B cell (primary cell): Measurements from ENCODE around the gene ERVV-1. TPM values are rescaled to one million over a fixed set of nuclear protein-coding genes. Genes with fewer than 3 reads are reported as not detected.
"Not testable (repeated sequence)": the region's sequence is repeated elsewhere in the genome, so short reads cannot be mapped to it uniquely, and the experiment has no call there.

ENCODE experiments used
- ATAC-seq: fragments of 200-7000 bp; cut with Tn5 transposase; one replicate; pipeline ENCODE4 v1.10.0; 2021; ENCODE audit warnings: low read depth, mild to moderate bottlenecking, moderate number of reproducible peaks, moderate library complexity
- CTCF ChIA-PET: fragments of 350-600 bp; sonication (Branson Sonifier 250); formaldehyde crosslinking; loops from one replicate; lab custom pipeline; 2021; ENCODE audit warnings: antibody characterized with exemption, inconsistent platforms; lab: Charles Lee
- POLR2A ChIA-PET: fragments of 350-600 bp; sonication (Branson Sonifier 250); formaldehyde crosslinking; loops from one replicate; lab custom pipeline; 2021; ENCODE audit warnings: antibody characterized with exemption; lab: Charles Lee
- DNase-seq: peaks from one replicate; pipeline ENCODE4 v3.0.0; 2013
- H2AFZ ChIP-seq: 2 replicates; pipeline ENCODE4 v1.6.1; 2012; ENCODE audit warnings: mild to moderate bottlenecking, low read depth, low read length; ENCODE audit not compliant: insufficient read depth, poor library complexity, severe bottlenecking
- H3K27ac ChIP-seq, 2 donors: 1 replicate in 1 of 2; 2 replicates in 1 of 2; pipeline ENCODE4 v1.5.1; 2012 to 2013; ENCODE audit warnings: low read length in 2 of 2, mild to moderate bottlenecking in 2 of 2, moderate library complexity in 1 of 2
- H3K27me3 ChIP-seq, 4 experiments: fragments of 200-600 bp in 1 of 4; sonication (generic) in 1 of 4; replicated peaks in 1 of 4; 1 replicate in 2 of 4; 2 replicates in 2 of 4; pipeline versions ENCODE4 v1.6.1 to v1.7.0; 2013 to 2016; ENCODE audit warnings: low read length in 3 of 4, mild to moderate bottlenecking in 2 of 4, mixed read lengths in 1 of 4, moderate library complexity in 1 of 4; ENCODE audit not compliant: insufficient read depth in 4 of 4, control insufficient read depth in 3 of 4; ENCODE audit errors: control extremely low read depth in 1 of 4
- H3K36me3 ChIP-seq, 2 experiments: replicated peaks in 1 of 2; 1 replicate in 1 of 2; 2 replicates in 1 of 2; pipeline versions ENCODE4 v1.6.1 to v1.7.1; 2013; ENCODE audit warnings: low read length in 1 of 2; ENCODE audit not compliant: insufficient read depth in 2 of 2, control insufficient read depth in 1 of 2; ENCODE audit errors: control extremely low read depth in 1 of 2, extremely low read depth in 1 of 2
- H3K4me1 ChIP-seq, 2 donors: fragments of 200-600 bp in 1 of 2; sonication (generic) in 1 of 2; 1 replicate in 1 of 2; 2 replicates in 1 of 2; pipeline versions ENCODE4 v1.5.1 to v1.6.1; 2013 to 2017; ENCODE audit warnings: low read length in 2 of 2; ENCODE audit not compliant: control insufficient read depth in 2 of 2, insufficient read depth in 2 of 2
- H3K4me2 ChIP-seq: replicated peaks from 2 replicates; pipeline ENCODE3; 2012; ENCODE audit warnings: mild to moderate bottlenecking, low read depth, low read length; ENCODE audit not compliant: poor library complexity, severe bottlenecking
- H3K4me3 ChIP-seq, 5 experiments: fragments of 200-600 bp in 1 of 5; sonication (generic) in 1 of 5; 1 replicate in 3 of 5; 2 replicates in 2 of 5; pipeline versions ENCODE4 v1.5.1 to v1.7.0; 2011 to 2016; ENCODE audit warnings: low read length in 4 of 5, mild to moderate bottlenecking in 4 of 5, low read depth in 2 of 5, control low read depth in 1 of 5, moderate library complexity in 1 of 5; ENCODE audit not compliant: insufficient read depth in 1 of 5; ENCODE audit errors: control extremely low read depth in 1 of 5, extremely low read depth in 1 of 5
- H3K79me2 ChIP-seq: fragments of 200-600 bp; sonication (generic); one replicate; pipeline ENCODE4 v1.6.0; 2016; ENCODE audit warnings: low read length; ENCODE audit not compliant: control insufficient read depth, insufficient read depth
- H3K9ac ChIP-seq: fragments of 200-600 bp; sonication (generic); 2 replicates; pipeline ENCODE4 v1.6.1; 2017; ENCODE audit warnings: mild to moderate bottlenecking, low read length, moderate library complexity
- H3K9me3 ChIP-seq, 3 donors: one replicate each; pipeline versions ENCODE4 v1.6.1 to v1.7.1; 2013; ENCODE audit warnings: low read length in 2 of 3; ENCODE audit not compliant: control insufficient read depth in 2 of 3, insufficient read depth in 1 of 3; ENCODE audit errors: control extremely low read depth in 1 of 3
- H4K20me1 ChIP-seq: 2 replicates; pipeline ENCODE4 v1.6.0; 2012; ENCODE audit warnings: mild to moderate bottlenecking, low read length; ENCODE audit not compliant: insufficient read depth, control insufficient read depth, poor library complexity, severe bottlenecking
- H3K27ac Mint-ChIP-seq: one replicate; pipeline ENCODE4 v1.8.0; 2021; ENCODE audit warnings: mixed read lengths
- H3K27me3 Mint-ChIP-seq: one replicate; pipeline ENCODE4 v1.8.0; 2021; ENCODE audit warnings: mixed read lengths
- H3K4me1 Mint-ChIP-seq: one replicate; pipeline ENCODE4 v1.8.0; 2021; ENCODE audit warnings: mixed read lengths
- H3K4me3 Mint-ChIP-seq: one replicate; pipeline ENCODE4 v1.8.0; 2021; ENCODE audit warnings: mixed read lengths
- H3K9me3 Mint-ChIP-seq: one replicate; pipeline ENCODE4 v1.8.0; 2022; ENCODE audit warnings: mixed read lengths; ENCODE audit not compliant: insufficient read depth
- EZH2 ChIP-seq: IDR thresholded peaks from 2 replicates; pipeline ENCODE4 v1.6.1; 2012; ENCODE audit warnings: borderline replicate concordance, low read depth, mild to moderate bottlenecking, moderate library complexity, low read length; ENCODE audit not compliant: insufficient read depth, poor library complexity, severe bottlenecking
- WGBS: methylation state at CpG from one replicate; pipeline ENCODE4 v1.1.5; 2013; ENCODE audit warnings: missing lambda C conversion rate; ENCODE audit not compliant: insufficient coverage; 5-methylcytosine and 5-hydroxymethylcytosine counted together
- intact Hi-C: fragments of 100-400 bp; cut with micrococcal nuclease; formaldehyde crosslinking; loops from one replicate; pipeline ENCODE4 v1.10.0; 2022
- polyA plus RNA-seq: library from polyadenylated mRNA; depleted of rRNA; stranded (reverse); fragments of >200 nt; gene quantifications from 2 replicates; pipeline ENCODE4 v1.2.3, GENCODE V29; 2012
- total RNA-seq, 2 donors: library from RNA; stranded (reverse); fragments of 120-200 nt in 1 of 2; gene quantifications; 1 replicate in 1 of 2; 2 replicates in 1 of 2; pipeline versions ENCODE4 v1.2.3 to v1.2.4, GENCODE V29; 2013 to 2022
- TF ChIP-seq, protein P1 (sequence below): fragments of 200-600 bp; IDR thresholded peaks from one replicate; pipeline ENCODE4 v1.8.0; 2022; ENCODE audit warnings: antibody characterized with exemption, mild to moderate bottlenecking

ERVV-1 gene
- total and polyA plus RNA-seq, 2 donors (not counting 1 experiment from before 2014, with no cell fraction given), result 0.49 TPM; not detected in 1

DNA sequence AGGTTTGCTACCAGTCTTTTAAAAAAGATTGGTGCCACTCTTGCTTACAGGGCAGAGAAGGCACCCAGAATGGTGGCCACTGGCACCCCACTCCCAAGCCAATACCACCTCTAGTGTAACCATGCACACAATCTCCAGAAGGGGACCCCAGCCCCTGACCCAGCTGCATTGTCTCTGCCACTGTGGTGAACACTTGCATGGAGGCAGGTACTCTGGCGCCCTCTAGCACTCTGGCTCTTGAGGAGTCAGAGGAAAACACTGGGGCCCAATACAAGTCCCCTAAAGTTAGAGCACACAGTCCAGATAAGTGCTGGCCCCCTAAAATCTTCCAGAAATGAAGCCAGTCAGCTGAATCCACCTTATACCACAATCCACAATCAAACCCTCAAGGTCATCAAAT is 6.0 kb downstream of the ERVV-1 start:
- Histone ChIP-seq H3K4me1 (no peaks in the 10 kb centered on the region), H3K79me2 (no peaks in the 10 kb centered on the region), H3K4me2 (no peak overlapping the region), H3K36me3 (no peaks in the 10 kb centered on the region), H3K9ac (no peak overlapping the region), H3K27me3 (no peaks in the 10 kb centered on the region), H3K4me3 (no peak overlapping the region), H2AFZ (no peak overlapping the region), H3K27ac (no peak overlapping the region), H4K20me1 (no peaks in the 10 kb centered on the region), H3K9me3 (peaks cover 0 to 38% (median 9%) of the 10 kb centered on the region in 3 donors)
- DNase-seq (no peak), ATAC-seq (no peak)
- intact Hi-C loops, result no loop called here
- POLR2A ChIA-PET, result no interaction called here
- Mint-ChIP-seq H3K9me3 (peaks cover 11% of the 10 kb centered on the region), H3K27ac (no peak overlapping the region), H3K4me1 (no peaks in the 10 kb centered on the region), H3K27me3 (no peaks in the 10 kb centered on the region), H3K4me3 (no peak overlapping the region)
- no peak for TF ChIP-seq EZH2
- TF ChIP-seq, protein P1, sequence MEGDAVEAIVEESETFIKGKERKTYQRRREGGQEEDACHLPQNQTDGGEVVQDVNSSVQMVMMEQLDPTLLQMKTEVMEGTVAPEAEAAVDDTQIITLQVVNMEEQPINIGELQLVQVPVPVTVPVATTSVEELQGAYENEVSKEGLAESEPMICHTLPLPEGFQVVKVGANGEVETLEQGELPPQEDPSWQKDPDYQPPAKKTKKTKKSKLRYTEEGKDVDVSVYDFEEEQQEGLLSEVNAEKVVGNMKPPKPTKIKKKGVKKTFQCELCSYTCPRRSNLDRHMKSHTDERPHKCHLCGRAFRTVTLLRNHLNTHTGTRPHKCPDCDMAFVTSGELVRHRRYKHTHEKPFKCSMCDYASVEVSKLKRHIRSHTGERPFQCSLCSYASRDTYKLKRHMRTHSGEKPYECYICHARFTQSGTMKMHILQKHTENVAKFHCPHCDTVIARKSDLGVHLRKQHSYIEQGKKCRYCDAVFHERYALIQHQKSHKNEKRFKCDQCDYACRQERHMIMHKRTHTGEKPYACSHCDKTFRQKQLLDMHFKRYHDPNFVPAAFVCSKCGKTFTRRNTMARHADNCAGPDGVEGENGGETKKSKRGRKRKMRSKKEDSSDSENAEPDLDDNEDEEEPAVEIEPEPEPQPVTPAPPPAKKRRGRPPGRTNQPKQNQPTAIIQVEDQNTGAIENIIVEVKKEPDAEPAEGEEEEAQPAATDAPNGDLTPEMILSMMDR, result no peak
- CTCF ChIA-PET, result no interaction called here
- 43% methylated on average over 1 of the region's 1 CpG for WGBS

DNA sequence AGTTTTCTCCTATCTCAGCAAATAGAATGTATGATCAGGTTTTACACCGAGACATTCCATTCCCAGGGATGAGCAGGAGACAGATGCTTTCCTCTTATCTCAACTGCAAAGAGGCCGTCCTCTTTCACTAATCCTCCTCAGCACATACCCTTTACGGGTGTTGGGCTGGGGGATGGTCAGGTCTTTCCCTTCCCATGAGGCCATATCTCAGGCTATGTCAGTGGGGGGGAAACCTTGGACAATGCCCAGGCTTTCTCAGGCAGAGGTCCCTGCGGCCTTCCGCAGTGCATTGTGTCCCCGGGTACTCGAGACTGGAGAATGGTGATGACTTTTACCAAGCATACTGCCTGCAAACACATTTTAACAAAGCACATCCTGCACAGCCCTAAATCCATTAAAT is 14.6 kb downstream of the ERVV-1 start:
- H3K4me1 ChIP-seq, H3K27ac ChIP-seq, H3K36me3 ChIP-seq, H3K4me3 Mint-ChIP-seq, intact Hi-C loops, CTCF ChIA-PET, H2AFZ ChIP-seq, H3K4me3 ChIP-seq, H3K4me2 ChIP-seq, H3K27me3 ChIP-seq, ATAC-seq, H3K4me1 Mint-ChIP-seq, H3K27me3 Mint-ChIP-seq, H4K20me1 ChIP-seq, H3K27ac Mint-ChIP-seq, H3K9ac ChIP-seq, H3K79me2 ChIP-seq, POLR2A ChIA-PET, DNase-seq: not testable (repeated sequence)
- peaks cover 12% of the 10 kb centered on the region for H3K9me3 Mint-ChIP-seq
- H3K9me3 ChIP-seq, result peaks cover 0 to 31% (median 1%) of the 10 kb centered on the region in 3 donors
- 61% methylated on average over 5 of the region's 7 CpGs for WGBS
